Measurements from ENCODE around the gene MAST2.
"Not testable (repeated sequence)": the region's sequence is repeated elsewhere in the genome, so short reads cannot be mapped to it uniquely, and the experiment has no call there.

Gene MAST2

DNA sequence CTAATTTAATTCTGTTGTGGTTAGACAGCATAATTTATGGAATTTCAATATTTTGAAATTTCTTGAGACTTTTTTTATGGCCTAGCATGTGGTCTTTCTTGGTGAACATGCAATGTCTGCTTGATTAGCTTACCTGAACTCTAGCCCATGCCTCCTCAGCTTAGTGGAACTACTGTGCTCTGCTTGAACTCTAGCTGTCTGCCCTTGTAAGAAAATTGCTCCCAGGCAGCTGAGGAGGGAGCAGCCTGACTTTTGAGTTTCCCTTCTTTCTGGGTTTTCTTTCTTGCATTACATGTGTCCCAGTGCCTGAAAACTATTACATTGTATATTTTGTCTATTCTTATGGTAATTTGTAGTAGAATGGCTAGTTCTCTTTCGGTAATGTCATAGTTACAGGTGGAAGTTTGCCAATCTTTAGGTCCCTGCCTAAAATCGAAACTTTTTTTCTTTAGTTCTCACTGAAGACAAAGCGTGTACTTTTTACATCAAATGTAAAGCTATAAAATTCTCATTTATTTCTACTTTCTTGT is 105.3 kb downstream of the MAST2 start:
- DNase-seq: no peak

DNA sequence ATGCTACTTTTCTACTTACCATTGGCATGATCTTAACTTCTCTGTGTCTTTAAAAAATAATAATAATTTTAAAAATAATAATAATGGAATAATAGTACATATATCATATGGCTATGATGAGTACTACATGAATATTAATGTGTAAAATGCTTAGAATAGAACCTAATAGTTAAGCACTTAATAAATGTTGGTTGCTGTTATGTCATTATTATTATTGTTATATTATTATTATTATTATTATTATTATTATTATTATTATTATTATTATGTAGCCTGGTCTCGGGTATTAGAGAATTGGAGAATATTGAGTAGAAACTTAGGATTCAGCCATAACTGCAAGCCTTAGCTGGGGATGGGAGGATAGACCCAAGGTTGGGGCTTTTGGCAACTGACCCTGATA is 108.2 kb downstream of the MAST2 start:
- no peak for DNase-seq

DNA sequence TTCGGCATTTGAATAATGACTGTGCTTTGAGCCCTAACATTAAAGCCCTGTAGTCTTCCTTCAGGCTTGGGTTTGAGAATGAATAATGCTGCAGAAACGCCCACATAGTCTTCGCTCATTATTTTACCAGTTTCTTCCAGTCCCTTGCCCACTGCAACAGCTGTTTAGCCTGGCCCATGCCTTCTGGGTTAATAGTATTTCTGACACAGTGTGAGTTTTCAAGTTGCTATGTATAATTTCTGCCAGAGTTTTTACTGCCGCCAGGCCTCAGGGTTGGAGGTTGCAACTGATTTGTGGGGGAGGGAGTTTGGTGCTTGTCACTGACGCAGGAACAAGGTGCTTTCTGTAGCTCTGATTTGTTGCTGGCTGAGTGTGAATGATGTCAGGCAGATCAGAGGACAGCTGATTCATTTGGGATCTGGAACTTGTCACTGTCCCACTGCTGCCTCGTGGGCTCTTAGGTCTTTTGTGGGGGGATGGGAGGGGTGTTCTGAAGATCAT is 109.8 kb downstream of the MAST2 start:
- no peak for DNase-seq

DNA sequence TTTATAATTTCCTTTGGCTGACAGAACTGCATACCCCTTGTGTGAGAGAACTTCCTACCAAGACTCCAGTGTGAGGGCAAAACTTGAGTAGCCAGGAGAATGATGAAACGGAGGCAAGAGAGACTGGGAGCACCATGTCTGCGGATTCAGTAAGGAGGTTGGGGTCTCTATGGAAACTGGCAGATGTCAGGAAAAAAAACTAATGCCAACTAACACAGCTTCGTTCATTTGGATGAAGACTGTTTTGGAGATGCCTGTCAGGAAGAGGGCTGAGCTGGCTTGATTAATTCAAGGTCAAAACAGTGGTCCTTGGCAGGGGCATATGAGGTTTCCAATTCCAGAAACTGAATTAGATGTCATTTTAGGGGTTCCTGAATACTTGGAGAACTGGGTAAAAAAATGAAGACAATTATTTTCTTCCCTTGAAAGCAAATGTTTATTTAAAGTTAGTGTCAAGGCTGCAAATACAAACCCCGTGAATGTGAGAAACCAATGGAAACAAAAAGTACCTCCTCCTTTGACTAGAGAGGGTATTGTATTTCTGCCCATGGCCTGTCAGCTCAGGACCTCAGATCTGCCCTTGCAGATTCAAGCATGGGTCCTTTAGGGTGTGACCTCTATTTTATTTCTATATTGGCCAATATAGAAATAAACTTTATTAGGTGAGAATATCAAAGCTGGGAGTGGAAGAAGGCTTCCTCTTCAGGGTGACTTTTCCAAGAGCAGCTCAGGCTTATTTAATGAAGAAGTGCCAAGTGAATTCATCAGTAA is 110.5 kb downstream of the MAST2 start:
- no peak for DNase-seq

DNA sequence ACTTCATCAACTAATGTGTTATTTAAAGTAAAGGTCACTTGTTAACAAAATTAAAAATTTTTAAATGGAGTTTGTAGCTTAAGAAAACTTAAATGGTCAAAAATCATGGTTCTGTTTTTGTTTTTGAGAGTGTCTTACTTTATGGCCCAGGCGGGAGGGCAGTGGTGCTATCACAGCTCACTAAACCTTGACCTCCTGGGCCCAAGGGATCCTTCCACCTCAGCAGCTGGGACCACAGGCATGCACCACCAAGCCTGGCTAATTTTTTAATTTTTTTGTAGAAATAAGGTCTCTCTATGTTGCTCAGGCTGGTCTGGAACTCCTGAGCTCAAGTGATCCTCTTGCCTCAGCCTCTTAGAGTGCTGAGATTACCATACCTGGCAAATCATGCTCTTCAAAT is 111.4 kb downstream of the MAST2 start:
- no peak for DNase-seq

DNA sequence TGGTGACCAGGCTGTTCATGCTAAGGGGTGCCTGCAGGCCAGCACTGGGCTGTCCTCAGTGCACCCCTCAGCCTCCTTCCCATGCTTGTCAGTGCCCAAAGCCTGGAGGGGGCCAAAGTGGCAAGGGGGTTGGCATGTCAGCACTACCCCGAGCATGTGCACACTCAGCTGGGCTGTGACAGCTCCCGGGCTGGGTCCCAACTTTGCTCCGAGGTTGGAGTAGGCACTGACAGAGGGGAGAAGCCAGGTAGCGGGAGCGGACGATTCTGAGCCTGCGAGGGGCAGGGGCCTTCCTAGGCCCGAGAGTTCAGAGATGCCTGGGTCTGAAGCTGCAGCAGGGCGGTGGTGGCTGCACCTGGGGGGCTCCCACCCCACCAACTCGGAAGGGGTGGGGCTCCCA is 119.0 kb downstream of the MAST2 start:
- no peak for DNase-seq

DNA sequence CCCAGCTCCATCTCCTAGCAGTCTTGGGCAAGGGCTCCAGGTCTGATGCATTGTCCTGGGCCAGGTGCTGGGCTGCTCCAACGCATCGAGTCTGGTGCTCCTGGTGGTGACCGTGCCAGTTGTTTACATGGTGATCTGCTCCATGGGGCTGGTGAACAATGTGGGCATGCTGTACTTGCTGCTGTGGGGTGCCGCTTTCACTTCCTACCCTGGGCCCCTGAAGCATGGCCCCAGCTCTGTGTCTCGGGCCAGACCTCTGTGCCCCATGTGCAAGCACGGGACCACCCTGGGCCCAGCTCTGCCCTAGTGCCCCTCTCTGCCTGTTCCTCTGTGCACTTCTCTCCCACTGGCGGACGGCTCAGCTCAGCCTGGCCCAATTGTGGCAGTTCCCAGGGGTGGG is 119.4 kb downstream of the MAST2 start:
- DNase-seq: no peak

DNA sequence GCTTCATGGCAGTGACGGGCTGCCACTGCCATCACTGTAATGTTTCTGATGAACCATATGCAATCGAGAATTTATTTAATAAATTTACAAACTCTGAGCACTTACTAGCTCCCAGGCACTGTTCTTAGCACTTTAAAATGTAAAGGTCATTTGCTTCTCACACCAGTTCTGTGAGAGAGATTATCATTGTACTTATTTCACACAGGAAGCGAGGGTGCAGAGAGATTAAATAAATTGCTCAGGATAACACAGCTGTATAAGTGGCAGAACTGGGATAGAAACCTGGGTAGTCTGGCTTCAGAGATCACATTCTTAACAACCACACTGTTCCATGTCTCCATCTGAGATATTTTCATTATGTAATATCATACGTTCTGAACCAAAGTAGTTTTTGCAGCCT is 119.9 kb downstream of the MAST2 start:
- DNase-seq: no peak

DNA sequence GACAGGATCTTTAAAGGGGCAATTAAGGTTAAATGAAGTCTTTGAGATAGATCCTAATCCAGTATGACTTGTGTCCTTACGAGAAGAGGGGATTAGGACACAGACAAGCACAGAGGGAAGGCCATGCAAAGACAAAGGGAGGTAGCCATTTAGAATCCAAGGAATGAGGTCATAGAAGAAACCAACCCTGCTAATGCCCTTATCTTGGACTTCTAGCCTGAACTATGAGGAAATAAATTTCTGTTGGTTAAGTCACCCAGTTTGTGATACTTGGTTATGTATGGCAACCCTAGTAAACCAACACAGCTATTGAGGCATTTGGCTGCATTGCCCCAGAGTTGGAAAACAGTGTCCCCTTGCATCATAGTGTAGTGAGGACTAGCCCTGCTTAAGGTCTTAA is 121.3 kb downstream of the MAST2 start:
- no peak for DNase-seq

DNA sequence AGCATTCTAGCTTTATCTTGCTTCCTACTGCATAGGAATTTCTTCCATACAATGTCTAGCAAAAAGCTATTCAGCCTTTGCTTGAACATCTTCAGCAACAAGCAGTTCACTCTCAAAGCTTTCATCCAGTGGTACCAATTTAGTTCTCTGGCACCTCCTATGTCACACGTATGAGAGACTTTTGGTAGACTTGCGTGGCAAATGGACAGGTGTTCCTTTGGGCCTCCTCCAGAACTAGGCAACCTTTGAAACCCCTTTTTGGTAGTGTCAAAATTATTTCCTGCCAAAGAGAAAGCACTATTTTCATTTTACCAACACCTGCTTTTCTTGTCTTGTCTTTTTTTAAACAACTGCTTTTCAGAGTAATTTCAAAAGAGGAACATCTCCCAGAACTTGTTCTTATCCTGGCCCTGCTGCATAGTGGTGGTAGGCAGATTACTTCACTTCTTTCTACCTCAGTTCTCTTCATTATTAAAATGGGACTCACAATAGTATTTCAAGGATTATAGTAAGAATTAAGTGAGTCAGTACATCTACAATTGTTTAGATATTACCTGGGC is 122.4 kb downstream of the MAST2 start:
- no peak for DNase-seq

DNA sequence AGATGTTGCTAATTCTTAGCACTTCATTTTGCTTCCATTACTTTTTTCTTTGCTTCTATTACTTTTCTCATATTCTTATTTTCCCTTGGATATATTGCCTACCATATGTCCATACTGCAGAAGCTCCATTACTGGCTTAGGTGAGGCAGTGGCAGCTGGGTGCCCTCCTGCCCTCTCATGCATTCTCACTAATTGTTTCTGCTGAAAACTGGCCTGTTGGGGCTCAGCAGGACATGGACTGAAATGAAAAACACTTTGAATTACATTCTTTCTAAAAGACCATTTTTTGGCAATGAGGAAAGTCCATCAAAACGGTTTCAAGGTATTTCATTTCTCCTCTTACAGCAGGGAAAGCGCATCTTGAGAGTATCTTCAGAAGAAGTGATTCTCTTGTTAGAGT is 122.9 kb downstream of the MAST2 start:
- no peak for DNase-seq

DNA sequence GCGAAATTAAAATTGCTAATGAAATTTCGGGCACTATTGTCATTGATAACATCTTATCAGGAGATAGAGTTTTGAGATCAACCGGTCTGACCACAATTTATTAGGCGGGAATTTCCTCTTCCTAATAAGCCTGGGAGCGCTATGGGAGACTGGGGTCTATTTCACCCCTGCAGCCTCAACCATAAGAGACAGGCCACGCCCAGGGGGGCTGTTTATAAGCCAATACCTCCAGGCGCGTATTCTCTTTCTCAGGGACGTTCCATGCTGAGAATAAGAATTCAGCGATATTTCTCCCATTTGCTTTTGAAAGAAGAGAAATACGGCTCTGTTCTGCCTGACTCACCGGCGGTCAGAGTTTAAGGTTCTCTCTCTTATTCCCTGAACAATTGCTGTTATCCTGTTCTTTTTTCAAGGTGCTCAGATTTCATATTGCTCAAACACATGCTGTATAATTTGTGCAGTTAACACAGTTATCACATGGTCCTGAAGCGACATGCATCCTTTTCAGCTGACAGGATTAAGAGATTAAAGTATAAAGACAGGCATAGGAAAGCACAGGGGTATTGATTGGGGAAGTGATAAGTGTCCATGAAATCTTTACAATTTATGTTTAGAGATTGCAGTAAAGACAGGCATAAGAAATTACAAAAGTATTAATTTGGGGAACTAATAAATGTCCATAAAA is 124.0 kb downstream of the MAST2 start:
- DNase-seq: not testable (repeated sequence)

DNA sequence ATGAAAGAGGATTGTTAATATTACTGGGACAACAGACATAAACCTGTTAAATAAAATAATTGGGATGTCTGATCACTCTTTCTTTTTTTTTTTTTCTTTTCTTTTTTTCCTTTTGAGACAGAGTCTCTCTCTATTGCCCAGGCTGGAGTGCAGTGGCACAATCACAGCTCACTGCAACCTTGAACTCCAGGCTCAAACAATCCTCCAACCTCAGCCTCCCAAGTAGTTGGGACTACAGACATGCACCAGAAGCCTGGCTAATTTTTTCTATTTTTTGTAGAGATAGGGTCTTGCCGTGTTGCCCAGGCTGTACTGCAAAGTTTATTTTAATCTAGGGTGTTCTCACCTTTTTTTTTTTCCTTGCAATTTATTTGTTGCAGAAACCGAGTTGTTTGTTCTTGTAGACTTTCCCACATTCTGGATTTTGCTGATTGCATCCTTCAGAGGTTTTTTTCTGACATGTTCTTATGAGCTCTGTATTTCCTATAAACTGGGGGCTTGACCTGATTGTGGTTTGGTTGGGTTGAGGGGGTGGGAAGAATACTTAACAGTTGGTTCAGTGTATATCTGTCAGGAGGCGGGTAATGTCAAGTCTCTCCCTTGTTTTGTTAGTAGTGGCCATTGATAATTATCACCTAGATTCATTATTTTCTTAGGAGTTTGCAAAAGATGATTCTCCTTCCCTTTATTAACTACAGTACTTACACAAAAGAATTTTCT is 125.2 kb downstream of the MAST2 start:
- no peak for DNase-seq

DNA sequence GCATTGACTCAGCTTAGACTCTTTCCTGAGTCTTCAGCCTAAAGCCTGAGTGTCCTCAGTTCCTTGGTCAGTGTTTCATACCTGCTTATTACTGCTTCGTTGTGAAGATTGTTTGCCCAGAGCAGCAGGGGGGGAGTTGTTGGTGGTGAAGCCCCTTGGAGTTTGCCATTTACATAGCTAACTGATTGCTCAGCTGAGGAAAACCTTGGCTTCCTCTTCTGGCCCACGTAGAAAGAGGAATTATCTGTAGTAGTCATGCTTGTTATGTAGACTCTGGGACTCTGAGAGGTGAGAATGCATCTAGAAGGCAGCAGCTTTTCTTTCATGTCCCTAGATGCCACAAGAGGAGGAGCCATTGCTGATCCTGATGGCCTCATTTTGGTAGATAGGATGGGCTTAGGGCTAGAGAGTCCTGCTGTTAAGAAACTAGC is 125.9 kb downstream of the MAST2 start:
- DNase-seq: no peak

DNA sequence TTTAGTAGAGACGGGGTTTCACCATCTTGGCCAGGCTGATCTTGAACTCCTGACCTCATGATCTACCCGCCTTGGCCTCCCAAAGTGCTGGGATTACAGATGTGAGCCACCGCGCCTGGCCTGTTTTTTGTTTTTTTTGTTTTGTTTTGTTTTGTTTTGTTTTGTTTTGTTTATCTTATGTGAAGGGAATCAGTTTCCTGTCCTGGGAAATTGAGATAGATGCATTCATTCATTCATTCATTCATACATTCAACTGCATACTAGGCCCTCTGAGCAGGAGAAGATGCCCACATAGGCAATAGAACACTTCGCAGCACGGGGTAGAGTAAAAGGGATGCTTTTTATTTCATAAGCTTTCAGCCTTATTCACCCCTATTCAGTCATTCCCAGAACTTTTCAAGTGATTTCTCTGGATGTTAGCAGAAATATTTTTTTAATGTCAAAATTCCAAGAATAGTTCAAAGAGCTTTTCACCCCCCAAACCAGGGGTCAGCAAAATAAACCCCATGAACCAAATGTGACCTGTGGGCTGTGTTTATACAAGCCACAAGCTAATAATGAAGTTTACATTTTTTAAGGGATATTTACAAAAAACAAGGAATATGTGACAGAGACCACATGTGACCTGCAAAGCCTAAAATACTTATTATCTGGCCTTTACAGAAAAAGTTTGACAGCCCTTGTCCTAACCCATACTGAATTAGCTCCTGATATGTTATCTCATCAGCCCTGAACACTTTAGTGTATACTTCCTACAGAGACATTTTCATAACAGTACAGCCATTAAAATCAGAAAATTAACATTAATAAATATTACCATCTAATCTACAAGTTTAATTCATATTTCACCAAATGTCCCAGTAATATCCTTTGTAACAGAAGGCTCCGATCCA is 127.1 kb downstream of the MAST2 start:
- DNase-seq: no peak

DNA sequence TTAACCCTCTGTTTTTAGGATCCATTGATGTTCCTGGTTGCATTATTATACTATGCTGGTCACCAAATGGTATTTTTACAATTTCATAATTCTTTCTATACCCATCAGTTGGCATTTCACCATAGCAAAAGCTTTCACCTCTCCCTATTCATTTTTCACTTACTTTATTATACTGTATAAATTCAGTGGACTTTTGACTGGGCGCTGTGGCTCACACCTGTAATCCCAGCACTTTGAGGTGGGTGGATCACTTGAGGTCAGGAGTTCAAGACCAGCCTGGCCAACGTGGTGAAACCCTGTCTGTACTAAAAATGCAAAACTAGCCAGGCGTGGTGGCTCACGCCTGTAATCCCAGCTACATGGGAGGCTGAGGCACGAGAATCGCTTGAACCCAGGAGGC is 128.8 kb downstream of the MAST2 start:
- DNase-seq: not testable (repeated sequence)

DNA sequence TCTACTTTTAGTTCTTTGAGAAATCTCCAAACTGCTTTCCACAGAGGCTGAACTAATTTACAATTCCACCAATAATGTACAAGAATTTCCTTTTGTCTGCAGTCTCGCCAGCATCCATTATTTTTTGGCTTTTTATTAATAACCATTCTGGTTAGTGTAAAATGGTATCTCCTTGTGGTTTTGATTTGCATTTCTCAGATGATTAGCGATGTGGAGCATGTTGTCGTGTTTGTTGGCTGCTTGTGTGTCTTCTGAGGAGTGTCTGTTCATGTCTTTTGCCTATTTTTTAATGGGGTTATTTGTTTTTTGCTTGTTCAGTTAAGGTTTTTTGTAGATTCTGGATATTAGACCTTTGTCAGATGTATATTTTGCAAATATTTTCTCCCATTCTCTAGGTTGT is 131.5 kb downstream of the MAST2 start:
- no peak for DNase-seq

DNA sequence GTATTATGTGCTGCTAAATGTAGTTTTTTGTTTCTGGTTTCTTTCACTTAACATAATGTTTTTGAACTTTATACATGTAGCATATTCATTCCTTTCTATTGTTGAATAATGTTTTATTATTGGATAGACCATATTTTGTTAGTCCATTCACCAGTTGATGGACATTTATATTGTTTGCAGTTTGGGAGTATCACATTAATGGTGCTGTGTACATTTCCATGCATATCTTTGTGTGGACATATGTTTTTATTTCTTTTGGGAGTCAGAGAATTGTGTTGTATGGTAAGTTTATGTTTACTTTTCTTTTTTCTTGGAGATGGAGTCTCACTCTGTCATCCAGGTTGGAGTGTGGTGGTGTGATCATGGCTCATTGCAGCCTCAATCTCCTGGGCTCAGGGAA is 134.6 kb downstream of the MAST2 start:
- no peak for DNase-seq

DNA sequence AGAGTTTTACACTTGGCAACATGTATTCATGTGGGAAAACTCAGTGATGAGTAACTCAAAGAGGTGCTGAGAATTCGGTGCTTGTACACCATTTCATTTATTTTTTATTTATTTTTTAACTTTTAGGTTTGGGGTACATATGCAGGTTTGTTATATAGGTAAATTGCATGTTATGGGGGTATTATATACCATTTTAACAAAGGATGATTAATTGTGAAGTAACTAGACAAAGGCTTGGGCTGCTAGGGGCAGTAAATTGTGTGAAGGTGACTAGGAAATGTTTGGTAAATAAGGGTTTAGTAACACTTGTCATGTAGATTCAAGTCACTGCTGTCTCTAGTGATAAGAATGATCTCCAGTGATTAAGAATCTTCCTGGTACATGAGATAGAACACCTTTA is 139.0 kb downstream of the MAST2 start:
- DNase-seq: no peak

DNA sequence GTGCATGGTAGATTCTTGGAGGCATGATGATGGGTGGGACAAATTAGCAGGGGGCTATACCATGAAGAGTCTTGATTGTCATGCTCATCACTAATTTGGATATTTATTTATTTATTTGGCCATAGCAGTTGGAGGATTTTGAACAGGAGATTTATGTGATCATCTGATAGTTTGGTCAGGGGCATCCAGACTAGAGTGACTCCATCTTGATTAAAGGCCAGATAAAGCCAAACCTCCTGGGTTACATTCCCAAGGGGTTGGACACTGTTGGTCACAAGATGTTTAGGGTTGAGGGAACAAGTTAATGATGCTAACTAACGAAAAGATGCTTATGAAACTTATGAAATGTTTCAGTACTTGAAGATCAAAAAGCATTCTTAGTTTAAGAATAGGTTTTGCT is 139.8 kb downstream of the MAST2 start:
- no peak for DNase-seq

DNA sequence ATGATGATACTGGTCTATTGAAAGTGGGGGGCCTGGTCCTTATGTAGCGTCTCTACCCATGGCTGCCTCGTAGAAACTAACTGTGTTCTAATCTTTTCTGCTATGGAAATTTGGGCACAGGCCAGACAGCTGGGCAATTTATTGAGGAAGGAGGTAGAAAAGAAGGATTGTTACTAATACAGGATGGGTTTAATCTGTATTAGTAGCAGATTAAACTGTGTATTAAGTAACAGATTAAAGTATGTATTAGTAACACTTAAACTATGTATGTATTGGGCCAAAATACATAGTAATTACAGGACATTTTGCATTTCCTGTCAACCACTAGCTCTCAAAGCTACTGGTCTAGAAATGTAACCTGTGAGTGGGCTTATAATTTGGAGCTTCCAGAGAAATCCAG is 142.0 kb downstream of the MAST2 start:
- DNase-seq: no peak

DNA sequence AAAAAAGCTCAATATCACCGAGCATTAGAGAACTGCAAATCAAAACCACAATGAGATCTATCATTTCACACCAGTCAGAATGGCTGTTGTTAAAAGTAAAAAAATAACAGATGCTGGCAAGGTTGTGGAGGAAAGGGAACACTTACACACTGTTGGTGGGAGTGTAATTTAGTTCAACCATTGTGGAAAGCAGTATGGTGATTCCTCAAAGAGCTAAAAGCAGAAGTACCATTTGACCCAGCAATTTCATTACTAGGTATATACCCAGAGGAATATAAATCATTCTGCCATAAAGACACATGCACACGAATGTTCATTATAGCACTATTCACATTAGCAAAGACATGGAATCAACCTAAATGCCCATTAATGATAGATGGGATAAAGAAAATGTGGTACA is 146.1 kb downstream of the MAST2 start:
- not testable (repeated sequence) for DNase-seq

All from CD4-positive, alpha-beta T cell treated with Interleukin-1 beta for 1 hour (primary cell).